Measurements from ENCODE around the gene SLC30A5.

GRCh38 chr5:69074664-69075521, 18.9 kb upstream of the SLC30A5 start:
- TF ChIP-seq EZH2 (IDR thresholded peaks at IDR 0.05; ENCODE audit: insufficient read depth, poor library complexity, severe bottlenecking) (no peak), EZH2phosphoT487 (IDR thresholded peaks at IDR 0.05; ENCODE audit: insufficient read depth, low read depth) (no peak)
